HPDE6-E6E7 (cell line): ENCODE results near the gene PGAP3.

Experiments
- DNase-seq: peaks from one replicate; pipeline ENCODE4 v3.0.0; 2011; ENCODE audit warnings: missing footprints; ENCODE audit errors: extremely low spot score

Gene PGAP3

DNA sequence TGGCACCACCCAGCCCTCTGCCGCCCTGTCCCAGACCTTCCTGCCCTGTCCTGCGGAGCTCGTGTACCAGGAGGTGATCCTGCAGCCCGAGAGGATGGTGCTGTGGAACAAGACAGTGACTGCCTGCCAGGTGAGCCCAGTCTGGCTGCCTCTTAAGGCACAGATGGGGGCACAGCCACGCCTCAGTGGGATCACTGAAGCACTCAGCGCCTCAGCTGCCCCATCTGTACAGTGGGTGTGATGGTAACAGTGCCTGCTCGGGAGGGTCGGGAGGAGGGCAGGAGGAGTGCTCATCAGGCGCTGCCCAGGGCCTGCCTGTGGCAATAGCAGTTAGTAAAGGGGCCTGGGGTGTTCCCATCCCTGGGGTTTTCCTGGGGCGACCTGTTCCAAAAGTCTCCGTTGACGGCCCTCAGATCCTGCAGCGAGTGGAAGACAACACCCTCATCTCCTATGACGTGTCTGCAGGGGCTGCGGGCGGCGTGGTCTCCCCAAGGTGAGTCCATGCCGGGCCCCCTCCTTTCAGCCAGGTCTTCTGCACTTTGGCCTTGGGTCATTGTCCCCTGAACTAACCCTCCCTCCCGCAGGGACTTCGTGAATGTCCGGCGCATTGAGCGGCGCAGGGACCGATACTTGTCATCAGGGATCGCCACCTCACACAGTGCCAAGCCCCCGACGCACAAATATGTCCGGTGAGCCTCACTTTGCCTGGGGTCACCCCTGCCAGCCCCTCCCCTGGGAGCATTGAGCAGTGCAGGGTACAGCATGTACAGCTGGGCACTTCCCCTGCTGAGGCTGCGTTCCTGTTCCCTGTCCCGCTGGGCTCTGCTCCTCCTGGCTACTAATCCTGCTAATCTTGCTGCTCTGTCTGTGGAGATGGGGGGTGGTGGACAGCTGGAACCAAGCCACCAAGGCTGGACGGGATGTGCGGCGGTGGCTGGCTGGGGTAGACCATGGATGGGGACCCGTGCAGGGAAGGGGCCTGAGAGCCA is 27.2 kb downstream of the PGAP3 start:
- no peak for DNase-seq

DNA sequence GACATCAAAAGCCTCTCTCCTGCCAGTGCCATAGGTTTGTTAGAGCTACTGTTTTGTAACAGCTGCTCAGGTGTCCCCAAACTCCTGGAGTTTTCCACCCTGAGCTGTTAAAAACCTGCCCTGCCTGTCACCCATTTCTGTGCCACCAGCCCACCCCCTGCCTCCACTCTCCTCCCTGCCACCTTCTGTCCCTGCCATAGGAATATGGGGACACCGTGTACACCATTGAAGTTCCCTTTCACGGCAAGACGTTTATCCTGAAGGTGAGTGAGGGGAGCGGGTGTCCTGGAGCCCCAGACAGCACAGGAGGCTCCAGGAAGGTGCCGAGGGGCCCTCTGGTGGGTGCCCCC is 27.9 kb downstream of the PGAP3 start:
- no peak for DNase-seq

DNA sequence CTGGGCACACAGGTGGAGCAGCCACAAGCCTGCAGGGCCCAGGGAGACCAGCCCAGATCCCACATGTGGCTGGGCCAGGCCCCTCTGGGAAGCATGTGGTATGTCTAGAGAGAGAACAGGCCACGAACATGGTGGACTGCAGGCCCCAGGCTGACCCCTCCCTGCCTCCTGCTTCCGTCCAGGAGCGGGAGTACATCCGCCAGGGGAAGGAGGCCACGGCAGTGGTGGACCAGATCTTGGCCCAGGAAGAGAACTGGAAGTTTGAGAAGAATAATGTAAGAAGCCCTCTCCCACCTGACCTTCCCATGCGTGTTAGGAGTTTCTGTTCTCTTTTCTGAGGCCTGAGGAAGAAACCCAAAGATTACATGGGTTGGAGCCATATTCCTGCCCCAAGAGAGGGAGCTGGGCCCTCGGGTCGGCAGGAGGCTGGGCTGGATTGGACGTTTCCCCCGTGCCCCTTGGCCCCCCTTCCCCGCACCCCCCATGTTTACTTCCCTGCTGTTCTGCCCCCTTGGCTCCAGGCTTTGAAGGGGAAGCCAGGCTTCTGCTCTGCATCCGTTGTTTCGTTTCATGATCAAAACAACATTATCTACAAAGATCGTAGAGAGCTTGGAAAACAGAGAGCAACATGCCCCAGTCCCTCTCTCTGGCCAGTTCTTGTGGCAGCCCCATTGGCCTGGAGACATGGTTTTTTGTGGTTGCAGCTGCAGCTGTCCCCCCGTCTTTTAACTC is 28.4 kb downstream of the PGAP3 start:
- no peak for DNase-seq

DNA sequence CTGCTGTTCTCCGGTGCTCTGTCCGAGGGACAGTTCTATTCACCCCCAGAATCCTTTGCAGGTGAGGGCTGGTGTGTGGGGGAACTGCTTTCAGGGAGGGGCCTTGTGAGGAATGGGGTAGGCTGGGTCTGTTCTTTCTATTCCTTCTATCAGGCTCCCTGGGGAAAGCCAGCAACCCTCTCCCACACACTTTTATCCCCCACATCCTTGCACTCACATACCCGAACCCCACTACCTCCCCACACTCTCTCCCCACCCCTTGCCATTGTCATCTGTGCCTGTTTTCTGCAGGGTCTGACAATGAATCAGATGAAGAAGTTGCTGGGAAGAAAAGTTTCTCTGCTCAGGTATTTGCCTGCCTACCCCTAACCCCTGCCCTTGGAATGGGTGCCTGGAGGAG is 29.1 kb downstream of the PGAP3 start:
- DNase-seq = no peak

DNA sequence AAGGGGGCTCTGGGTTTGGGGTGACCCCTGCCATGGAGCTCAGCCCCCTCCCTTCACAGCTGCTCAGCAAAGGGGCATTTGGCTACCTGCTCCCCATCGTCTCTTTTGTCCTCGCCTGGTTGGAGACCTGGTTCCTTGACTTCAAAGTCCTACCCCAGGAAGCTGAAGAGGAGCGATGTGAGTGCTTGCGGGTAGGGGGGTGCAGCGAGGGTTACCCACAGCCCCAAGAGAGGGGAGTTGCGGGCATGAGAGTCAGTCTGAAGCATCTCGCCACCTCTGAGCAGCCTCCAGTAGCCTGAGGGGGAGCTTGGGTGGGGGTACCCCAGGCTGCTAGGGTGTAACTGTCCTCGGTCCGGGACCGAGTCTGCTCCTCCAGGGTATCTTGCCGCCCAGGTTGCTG is 29.5 kb downstream of the PGAP3 start:
- DNase-seq = no peak

GRCh38 chr17:39655105-39655504 is 32.8 kb downstream of the PGAP3 start:
- DNase-seq = no peak

DNA sequence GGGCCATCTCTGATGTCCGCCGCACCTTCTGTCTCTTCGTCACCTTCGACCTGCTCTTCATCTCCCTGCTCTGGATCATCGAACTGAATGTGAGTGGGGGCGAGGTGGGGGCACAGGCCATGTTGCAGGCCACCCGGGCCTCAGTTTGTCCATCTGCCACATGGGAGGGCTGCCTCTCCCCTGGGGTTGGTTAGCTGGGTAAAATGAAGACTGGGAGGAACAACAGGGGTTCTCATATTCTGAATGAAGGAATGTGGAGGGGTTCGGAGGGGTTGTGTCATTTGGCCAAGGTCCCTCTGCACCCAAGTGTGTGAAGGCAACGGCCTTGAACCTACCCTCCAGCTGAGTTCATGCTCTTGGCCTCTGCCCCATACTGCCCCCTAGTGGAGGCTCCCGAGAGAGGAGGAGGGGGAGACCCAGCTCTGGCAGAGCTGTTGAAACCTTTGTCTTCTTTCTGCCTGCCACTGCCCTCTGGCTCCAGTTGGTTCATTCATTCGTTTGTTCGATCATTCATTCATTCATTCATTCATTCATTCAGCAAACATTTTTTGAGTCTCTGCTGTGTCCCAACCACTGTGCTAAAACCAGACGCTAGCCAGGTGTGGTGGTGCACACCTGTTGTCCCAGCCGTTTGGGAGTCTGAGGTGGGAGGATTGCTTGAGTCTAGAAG is 34.1 kb downstream of the PGAP3 start:
- DNase-seq = no peak

- no peak for DNase-seq
Measured at GRCh38 chr17:39653316-39653661, 34.6 kb downstream of the PGAP3 start.

- DNase-seq = no peak
Measured at GRCh38 chr17:39652587-39653315, 35.1 kb downstream of the PGAP3 start.

DNA sequence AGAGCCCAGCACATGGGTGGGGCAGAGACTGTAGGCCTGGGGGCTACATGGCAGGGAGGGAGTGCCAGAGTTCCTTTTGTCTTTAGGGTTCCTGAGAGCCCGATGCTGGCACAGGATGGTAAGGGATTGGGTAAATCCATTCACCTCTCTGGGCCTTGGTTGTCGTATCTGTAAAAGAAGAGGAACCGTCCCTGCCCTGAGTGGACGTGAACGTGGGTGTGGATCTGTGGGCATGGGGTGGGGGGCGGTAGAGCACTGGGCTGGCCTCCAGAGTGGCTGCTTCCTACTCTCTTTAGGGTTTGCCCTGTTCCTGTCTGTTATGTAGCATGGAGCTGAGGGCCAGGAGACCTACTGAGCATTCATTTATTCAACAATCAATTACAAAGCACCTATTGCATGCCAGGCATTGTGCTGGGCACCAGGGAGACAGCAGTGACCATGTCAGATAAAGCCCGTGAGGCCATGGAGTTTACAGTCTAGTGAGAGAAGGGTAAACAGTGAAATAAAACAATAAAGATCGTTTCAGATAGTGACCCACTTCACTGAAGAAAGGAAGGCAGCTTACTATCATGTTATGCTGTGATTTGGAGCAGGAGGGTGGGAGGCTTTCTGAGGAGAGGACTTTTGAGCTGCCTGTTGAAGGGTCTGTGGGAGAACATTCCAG is 35.8 kb downstream of the PGAP3 start:
- DNase-seq = no peak

- DNase-seq = no peak
Measured at GRCh38 chr17:39650121-39650579, 37.7 kb downstream of the PGAP3 start.

GRCh38 chr17:39648616-39649366 is 39.1 kb downstream of the PGAP3 start:
- DNase-seq = no peak

GRCh38 chr17:39647256-39647655 is 40.6 kb downstream of the PGAP3 start:
- no peak for DNase-seq

GRCh38 chr17:39643271-39643670 is 44.6 kb downstream of the PGAP3 start:
- no peak for DNase-seq

DNA sequence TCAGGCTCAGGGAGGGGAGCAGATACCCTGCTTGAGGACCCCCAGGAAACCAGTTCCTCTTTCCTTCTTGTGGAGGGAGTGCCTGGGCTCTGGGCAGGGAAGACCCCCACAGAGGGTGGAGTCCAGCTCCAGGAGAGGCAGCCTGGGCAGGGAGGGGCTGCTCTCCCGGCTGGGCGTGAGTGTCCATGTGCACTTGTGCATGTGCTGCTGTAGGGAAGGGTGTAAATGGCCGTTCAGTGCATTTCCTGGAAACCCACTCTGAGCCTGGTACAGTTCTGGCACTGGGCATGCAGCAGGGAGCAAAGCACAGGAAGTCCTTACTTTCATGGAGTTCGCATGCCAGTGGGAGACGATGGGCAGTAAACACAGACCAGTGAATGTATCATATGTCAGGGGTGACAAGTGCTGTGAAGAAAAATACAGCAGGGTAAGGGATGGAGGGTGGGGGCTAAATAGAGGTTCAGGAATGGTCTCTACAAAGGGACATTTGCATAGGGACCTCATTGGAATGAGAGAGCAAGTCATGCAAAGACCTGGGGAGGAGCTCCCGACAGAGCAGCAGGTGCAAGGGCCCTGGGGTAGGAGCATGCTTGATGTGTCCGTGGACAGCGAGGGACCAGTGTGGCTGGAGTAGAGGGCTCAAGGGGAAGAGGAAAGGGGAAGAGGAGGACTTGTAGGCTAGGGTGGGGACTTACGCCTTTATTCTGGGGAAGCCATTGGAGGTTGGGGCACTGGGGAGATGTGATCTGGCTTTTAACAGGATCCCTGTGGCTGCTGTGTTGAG is 45.4 kb downstream of the PGAP3 start:
- DNase-seq = no peak

DNA sequence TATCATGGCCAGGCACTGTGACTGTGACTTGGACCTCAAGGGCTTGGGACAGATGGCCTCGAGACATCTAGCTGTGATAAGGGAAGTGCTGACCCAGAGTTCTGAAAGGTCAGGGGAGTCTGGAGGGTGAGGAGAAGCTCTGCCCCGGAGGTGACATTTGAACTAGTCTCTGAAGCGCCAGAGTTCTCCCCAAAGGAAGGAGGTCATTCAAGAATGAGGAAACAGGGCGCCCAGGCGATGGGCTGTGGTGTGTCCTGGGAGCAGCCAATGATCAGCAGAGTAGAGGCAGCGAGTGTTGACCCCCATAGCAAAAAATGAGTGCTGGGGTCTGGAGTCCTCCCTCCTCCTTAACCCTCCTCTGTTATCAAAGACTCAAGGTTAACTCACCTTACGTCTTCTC is 46.0 kb downstream of the PGAP3 start:
- no peak for DNase-seq

GRCh38 chr17:39641097-39641496 is 46.8 kb downstream of the PGAP3 start:
- DNase-seq = no peak

DNA sequence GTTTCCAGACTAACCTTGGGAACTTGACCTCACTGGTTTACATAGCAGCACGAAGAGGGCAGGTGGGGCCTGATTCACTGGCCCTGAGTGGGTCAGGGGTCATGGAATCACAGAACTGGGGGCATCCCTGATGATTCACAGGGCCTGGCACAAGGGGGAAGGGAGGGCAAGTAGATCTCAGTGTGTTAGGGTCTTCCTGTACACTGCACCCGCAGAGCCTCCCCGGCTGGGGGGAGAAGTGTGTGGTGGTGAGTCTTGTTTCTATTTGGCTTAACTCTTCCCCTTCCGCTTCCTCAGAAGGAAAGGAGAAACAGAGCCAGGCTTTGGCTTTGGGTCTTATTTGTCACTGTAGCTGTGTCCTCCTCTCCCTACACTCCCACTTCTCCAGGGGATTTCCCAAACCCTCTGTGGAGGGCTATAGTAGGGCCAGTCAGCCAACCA is 47.2 kb downstream of the PGAP3 start:
- DNase-seq = no peak

- DNase-seq = no peak
Measured at GRCh38 chr17:39639566-39640458, 48.0 kb downstream of the PGAP3 start.
